T-helper 1 cell treated with Interleukin-12 subunit alpha and Interleukin-12 subunit beta and Interleukin-4 antibody, amounts not matched to agents 30 ng/mL and 1 ng/mL, for 36 hours (primary cell): ENCODE measurements around the gene DIP2C. TPM values are rescaled to one million over a fixed set of nuclear protein-coding genes. Genes with fewer than 3 reads are reported as not detected.
"Not testable (repeated sequence)": the region's sequence is repeated elsewhere in the genome, so short reads cannot be mapped to it uniquely, and the experiment has no call there.

Experiments
- intact Hi-C: fragments of 100-400 bp; cut with micrococcal nuclease; formaldehyde crosslinking; loops from one replicate; pipeline ENCODE4 v1.15.1; 2024
- total RNA-seq: library from RNA; stranded (reverse); gene quantifications from 2 replicates; pipeline ENCODE4 v1.2.3, GENCODE V29; 2022

The DIP2C gene
- total RNA-seq, 1 donor from 2014 or later = 2.8 TPM

DNA sequence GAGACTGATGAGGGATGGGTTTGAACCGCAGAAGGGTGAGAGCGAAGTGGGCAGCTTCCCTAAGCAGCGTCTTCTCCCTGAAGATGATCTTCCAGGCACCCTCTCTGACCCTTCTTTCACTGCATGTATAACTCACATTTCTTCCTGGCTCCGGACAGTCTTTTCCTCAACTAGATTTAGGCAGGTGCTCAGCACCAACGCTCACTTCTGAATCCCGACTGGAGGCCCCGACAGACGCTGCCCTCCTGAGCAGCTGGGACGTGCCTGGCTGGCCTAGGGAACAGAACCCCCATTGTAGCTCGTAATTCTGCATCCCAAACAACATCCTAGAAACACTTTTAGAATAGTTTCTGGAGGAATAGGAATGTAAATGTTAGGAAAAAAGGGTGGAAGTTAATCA is 206.6 kb downstream of the DIP2C start:
- intact Hi-C loops = no loop called here

DNA sequence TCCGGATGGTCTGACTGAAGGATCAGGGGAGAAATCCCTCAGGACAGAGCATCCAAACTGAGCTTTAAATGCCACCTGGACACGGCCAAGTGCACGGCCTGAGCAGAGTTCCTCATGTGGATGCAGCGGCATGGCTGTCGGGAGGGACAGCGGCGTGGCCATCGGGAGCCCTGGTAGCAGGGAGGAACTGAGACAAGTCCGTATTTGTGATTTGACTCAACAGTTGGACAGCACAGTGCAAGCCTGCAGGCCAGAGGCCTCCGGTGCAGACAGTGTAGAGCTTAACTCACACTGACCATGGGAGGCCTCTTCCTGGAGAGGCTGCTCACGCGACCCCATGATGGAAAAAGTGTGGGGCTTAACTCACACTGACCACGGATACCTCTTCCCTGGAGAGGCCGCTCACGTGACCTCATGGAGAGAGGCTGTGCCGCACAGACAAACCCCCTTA is 207.4 kb downstream of the DIP2C start:
- intact Hi-C loops = no loop called here

DNA sequence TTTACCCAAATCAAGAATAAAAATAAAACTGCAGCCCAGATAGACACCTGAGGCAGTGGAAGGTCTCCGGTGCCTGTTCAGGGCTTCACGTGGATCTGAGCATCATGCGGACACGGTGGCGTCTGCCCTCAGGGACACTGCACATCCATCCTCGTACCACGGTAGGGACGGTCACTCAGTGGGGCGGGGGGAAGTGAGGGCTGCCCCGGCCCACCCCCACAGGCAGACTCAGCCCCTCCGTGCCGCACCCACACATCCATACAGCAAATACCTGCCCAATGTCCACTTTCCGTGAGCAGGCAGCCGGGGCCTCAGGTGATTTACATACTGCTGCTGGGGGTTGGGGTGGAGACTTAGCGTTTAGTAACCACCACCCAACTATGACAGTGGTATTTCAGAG is 207.8 kb downstream of the DIP2C start:
- intact Hi-C loops = no loop called here

DNA sequence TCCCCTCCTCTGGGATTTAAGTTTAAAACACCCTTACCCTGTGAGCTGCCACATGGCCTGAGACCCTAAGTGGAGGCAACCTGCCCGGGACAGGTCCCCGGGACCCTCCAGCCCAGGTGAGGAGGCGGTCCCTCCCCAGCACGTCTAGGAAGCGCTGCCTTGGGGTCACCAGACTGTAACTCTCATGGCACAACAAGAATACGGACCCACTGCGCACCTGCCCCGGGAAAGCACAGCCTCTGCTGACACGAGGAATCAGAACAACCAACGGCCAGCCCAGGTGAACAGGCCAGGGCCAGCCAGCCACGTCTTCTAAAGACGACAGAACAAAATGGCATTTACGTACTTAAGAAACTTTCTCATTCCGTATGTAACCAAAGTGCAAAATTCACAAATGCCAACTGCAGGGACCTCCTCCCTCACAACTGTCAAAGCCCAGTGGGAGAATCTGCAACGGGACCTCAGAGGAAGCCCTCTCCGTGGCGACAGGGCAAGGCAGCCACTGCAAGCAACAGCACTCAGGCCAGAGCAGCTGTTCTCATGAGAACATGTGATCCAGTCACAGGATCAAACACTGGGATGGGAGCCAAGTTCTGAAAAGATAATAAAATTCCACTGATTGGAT is 208.4 kb downstream of the DIP2C start:
- intact Hi-C loops = no loop called here

DNA sequence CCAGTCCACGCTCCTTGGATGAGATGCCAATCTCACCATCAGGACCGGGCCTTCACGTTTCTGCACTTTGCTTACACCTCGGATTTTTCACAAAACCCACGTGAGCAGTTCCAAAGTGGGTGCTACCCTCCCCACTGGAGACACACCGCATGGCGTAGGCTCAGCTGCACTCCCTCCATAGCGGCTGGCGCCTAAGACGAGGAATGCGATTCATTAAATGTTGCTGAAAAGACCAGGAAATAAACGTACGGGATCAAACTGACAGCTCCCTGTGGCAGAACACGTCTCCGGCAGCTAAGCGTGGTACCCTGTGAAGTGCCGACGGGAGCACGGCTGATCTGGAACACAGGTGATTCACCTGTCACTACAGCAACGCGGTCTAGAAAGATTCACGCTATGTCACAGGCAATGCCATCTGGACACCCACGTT is 209.0 kb downstream of the DIP2C start:
- intact Hi-C loops = no loop called here

DNA sequence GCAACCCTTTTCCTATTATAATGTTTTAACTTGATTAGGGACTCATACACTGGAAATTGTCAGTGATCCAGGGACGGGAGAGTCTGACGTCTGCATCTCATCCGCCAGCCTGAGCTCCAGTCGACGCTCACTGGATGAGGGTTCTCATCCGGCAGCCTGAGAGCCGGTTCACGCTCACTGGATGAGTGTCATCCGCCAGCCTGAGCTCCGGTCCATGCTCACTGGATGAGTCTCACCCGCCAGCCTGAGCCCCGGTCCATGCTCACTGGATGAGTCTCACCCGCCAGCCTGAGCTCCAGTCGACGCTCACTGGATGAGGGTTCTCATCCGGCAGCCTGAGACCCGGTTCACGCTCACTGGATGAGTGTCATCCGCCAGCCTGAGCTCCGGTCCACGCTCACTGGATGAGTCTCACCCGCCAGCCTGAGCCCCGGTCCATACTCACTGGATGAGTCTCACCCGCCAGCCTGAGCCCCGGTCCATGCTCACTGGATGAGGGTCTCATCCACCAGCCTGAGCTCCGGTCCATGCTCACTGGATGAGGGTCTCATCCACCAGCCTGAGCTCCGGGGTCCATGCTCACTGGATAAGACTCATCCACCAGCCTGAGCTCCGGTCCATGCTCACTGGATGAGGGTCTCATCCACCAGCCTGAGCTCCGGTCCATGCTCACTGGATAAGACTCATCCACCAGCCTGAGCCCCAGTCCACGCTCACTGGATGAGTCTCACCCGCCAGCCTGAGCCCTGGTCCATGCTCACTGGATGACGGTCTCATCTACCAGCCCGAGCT is 209.6 kb downstream of the DIP2C start:
- intact Hi-C loops = not testable (repeated sequence)

DNA sequence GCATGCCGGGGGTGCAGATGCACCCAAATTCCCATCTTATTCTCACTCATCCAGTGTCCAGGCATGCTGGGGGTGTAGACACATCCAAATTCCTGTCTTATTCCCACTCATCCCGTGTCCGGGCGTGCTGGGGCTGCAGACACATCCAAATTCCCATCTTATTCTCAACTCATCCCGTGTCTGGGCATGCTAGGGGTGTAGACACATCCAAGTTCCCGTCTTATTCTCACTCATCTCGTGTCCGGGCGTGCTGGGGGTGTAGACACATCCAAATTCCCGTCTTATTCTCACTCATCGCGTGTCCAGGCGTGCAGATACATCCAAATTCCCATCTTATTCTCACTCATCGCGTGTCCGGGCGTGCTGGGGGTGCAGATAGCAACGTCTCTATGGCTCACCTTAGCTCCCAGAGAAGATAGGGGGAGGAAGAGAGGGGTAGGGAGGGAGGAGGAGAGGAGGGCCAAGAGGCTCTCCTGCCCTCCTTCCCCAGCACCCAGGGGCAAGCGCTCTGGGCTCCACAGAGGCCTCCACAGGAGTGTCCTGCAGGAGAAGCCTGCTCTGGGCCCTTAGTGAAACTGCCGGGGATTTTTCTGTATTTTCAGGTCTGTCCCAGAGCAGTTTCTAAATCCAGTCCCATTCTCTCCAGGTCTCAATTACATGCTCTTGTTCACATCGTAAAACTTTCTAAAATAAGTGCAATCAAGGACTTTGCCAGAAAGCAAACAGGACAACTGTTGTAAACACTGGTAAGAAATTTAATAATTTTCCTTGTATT is 210.8 kb downstream of the DIP2C start:
- intact Hi-C loops = no loop called here

DNA sequence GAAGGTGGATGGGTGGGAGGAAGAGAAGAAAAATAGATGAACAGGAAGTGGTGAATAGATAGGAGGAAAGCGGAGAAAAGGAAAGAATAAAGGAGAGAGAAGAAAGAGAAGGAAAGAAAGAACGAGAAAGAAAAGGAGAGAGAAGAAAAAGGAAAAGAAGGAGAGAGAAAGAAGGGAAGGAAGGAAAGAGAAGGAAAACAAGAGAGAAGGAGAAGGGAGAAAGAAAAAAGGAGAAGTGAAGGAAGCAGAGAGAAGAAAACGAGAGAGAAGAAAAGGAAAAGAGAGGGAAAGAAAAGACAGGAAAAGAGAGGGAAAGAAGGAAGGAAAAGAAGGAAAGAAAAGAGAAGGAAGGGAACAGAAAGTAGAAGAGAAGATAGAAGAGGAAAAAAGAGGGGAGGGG is 211.8 kb downstream of the DIP2C start:
- intact Hi-C loops = no loop called here

DNA sequence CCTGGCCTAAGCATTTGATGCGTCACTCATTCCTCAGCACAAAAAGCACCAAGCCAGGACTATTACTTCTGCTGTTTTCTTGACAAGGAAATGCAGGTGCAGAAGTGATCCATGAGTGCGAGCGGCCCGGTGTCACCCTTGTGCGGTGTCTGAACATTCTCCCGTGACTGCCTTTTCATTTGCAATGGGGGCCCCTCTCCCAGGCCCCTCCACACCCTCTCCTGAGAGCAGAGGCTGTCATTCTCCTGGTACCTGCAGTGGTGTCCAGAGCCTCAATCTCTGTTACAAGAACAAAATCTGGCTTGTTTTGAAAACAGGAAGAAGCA is 213.1 kb downstream of the DIP2C start:
- intact Hi-C loops = no loop called here

DNA sequence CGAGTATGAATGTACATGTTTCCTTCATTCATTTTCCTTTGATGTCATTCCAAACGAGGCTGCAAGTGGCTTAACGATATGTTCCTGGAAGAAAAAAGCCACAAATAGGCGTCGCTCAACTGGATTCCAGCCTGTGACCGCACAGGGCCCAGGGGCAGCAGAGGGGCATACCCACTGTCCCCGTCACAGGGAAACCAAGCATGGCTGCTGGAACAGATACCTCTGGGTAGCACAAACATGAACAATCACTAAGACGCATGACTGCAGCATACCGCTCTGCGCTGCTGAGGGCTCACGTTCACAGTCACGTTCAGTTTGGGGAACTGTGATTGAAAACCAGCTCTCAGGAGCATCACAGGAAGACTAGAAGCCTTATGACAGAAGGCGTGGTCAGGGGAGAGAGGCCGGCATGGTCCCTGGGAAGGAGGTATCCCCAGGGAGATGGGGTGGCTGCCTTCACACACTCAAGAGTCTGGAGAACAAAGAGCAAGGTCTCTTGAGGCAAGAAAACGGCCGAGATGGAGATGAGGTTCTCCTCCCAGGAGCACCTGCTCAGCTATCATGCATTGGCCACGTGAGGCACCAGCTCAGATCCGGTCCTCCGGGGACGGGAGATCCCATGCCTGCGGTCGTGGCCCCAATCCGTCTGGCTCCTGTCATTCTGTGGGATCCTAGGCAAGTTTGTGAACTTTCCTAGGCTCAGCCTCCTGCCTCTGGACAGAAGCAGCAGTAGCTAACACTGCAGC is 213.6 kb downstream of the DIP2C start:
- intact Hi-C loops = no loop called here

DNA sequence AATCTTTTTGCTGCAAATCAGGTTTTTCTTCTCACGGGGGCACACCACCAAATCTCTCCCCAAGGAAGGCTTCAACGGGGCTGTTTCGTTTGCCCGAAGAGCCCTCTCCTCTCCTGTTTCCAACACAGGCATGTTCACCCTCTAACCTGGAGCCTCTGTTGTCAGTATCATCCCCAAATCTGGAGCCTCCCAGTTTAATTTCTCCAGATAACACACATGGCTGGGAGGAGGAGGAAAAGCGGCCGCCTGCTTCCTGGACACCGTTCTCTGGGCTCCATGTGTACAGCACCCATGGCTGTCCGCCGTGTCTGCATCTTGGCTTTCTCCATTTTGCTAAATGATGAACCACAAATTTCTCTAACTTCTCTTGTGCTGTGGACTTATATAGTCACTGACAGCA is 214.5 kb downstream of the DIP2C start:
- intact Hi-C loops = no loop called here

DNA sequence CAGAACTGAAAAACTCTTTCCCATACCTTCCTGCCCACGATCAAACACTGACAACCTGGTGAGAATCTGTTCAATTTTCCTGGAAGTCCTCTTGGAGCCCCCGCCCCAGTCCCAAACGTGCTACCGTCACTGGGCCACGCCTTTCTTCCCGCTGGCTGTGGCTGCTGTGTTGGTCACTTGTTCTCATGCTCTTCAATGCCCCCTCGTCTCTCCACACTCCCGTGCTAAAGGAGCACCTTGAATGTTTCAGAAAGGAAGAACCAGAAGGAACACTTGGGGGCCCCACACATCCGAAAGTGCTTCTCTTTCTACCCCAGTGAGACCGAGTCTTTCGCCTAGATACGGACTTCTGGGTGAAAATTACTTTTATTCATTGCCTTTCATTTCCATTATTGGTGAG is 215.1 kb downstream of the DIP2C start:
- intact Hi-C loops = no loop called here

DNA sequence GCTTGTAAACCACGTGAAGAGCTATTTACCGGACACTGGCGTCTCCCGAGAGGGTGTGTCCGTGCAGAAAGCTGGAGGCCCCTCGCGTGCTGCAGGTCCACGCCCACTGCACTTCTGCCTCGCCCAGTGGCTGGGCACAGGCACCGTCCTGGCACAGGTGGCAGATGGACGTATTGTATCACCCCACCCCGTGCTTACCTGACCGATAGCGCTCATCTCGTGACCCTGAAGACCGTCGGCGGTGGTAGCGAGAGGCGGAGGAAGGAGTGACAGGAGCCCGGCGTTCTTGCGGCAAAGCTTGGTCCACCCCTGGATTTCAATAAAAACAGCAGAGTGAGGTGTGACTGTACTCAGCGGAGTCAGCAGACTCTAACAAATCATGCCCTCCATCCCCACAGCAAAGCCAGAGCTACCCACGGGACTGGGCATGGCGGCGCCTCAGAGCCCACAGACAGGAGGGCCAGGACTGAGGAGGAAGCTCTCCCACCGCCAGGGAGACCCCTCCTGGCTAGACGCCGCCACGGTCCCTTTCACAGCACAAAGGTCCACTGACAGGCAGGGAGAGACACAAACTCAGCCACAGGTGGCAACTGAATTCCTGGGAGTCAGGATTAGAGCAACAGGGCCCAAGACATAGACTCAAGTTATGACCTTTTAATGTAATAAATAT is 217.1 kb downstream of the DIP2C start:
- intact Hi-C loops = no loop called here

DNA sequence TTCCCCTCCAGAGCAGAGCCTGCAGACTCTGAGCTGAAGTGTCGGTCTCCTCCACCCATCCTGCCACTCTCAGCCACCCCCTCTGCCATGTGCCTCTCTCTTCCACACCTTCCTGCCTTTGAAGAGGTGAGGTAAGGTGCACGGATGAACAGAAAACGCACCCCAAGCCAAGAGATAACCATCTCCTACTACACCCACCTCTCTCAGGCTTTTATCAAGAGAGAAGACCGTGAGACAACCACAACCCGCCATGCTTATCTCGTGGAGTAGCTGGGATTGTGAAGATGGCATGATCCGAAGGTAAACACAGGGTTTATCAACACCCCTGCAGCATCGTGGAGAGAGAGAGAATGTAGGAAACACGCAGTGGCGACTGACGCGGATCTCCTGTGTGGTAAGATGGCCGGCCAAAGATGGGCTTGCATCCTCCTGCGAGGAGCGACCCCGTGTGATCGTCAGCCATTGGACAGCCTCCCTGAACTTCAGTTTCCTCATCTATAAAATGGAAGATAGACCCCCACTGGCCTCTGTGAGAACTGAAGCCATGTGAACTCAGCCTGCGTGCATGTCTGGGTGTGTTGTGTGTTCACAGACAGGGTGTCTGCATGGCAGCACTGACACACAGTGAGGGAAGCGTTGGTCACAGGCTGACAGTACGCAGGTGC is 219.0 kb downstream of the DIP2C start:
- intact Hi-C loops = no loop called here

DNA sequence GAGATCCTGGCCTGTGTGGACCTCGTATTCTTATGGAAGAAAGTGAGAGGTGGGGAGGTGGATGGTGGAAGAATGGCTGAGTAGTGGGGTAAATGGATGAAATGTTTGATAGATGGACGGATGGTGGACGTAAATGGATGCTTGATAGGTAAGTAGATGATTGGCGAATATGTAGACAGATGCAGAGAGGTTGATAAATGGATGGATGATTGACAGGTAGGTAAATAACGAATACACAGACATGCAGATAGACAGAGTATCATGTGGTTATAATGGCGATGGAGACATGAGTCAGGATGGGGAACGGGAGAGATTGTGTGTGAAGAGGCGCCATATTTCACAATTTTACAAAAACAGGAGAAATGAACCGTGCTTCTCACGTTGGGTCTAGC is 219.5 kb downstream of the DIP2C start:
- intact Hi-C loops = no loop called here

DNA sequence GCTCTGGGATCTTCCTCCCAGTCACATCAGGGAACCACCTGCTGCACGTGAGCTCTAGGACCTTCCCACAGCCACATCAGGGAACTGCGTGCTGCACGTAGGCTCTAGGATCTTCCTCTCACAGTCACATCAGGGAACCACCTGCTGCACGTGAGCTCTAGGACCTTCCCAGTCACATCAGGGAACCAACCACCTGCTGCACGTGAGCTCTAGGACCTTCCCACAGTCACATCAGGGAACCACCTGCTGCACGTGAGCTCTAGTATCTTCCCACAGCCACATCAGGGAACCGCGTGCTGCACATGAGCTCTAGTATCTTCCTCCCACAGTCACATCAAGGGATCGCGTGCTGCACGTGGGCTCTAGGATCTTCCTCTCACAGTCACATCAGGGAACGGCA is 229.7 kb downstream of the DIP2C start:
- intact Hi-C loops = no loop called here

DNA sequence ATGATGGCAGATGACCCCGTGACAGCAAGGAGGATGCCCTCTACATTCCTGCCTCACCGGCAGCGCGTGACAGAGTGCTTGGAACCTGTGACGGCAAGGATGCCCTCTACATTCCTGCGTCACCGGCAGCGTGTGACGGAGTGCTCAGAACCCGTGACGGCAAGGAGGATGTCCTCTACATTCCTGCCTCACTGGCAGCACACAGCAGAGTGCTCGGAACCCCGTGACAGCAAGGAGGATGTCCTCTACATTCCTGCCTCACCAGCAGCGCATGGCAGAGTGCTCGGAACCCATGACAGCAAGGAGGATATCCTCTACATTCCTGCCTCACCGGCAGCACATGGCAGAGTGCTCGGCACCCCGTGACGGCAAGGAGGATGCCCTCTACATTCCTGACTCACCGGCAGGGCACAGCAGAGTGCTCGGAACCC is 231.0 kb downstream of the DIP2C start:
- intact Hi-C loops = no loop called here

DNA sequence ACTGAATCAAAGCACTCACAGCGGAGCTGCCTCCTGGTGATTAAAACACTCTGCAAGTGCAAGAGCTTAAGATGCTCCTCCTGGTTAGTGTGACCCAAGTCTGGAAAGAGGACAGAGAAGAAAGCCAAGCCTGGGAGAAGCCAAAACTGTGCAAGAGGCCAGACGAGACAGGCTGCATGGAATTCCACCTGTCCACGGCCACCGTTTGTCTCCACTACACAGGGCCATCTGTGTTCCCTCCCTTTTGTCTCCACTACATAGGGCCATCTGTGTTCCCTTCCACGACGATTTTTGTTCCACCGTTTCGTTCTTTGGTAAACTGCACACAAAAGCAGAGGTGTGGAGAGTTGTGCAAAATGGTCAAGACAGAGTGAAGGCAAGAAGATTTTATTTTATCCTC is 233.0 kb downstream of the DIP2C start:
- intact Hi-C loops = no loop called here

DNA sequence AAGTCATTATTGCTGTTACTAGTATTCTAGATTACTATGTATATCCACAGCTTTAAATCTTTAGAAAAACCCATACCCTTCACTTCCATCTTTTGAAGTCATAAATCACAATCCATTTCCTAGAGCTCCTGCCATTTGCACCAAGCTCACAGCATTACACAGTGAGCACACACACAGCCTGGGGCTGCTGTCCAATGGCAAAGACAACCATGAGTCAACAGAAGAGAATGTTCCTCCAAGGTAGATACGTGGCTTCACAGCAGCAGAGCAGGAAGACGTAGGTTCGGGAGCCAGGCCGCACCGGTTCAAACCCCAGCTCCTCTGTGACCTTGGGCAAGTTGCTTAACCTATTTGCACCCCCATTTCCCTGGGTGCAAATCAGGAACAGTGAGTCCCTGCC is 234.6 kb downstream of the DIP2C start:
- intact Hi-C loops = no loop called here

DNA sequence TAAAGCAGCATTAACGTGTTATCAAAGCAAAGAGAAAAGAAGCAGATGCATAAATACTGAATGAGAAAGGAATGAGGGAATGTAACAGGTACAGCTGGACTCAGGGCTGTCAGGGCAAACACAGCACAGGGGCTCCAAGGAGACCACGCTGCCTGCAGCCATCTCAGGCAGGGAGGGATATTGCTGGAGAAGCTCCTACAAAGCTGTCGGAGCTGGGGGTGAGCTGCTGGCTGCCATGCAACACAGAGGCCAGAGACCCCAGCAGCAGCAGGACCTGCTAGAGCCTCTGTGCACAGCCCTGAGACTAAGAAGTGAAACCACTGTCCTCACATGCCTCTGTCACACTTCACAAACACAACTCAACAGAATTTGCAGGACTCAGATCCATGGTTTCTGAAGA is 235.8 kb downstream of the DIP2C start:
- intact Hi-C loops = no loop called here
